SK-N-SH (cell line): ENCODE results near the gene TGOLN2. TPM values are rescaled to one million over a fixed set of nuclear protein-coding genes. Genes with fewer than 3 reads are reported as not detected.

Experiments
- CTCF ChIA-PET: fragments of 300-600, 350-600 bp; formaldehyde crosslinking; extraction: SDS; loops from one replicate; lab custom pipeline; 2021; lab: Yijun Ruan, JAX
- POLR2A ChIA-PET: fragments of 350-600 bp; sonication (Branson Sonifier 250); formaldehyde crosslinking; extraction: SDS; loops from one replicate; lab custom pipeline; 2020; ENCODE audit warnings: antibody characterized with exemption, inconsistent platforms; lab: Yijun Ruan, JAX
- DNase-seq: peaks from one replicate; pipeline ENCODE4 v3.0.0; 2012
- H2AFZ ChIP-seq: fragments of 200-600 bp; sonication (generic); 2 replicates; pipeline ENCODE4 v1.8.1; 2016; ENCODE audit warnings: antibody characterized with exemption, mild to moderate bottlenecking, low read depth
- H3F3A ChIP-seq: fragments of 200-600 bp; sonication (generic); replicated peaks from 2 replicates; pipeline ENCODE3; 2016; ENCODE audit warnings: antibody characterized with exemption, mild to moderate bottlenecking; ENCODE audit not compliant: insufficient read depth
- H3K27ac ChIP-seq, 2 experiments: fragments of 200-500 bp in 1 of 2; fragments of 200-600 bp in 1 of 2; sonication (Bioruptor generic) in 1 of 2; sonication (generic), shearing (Covaris generic) in 1 of 2; 2 replicates each; pipeline versions ENCODE4 v1.5.1 to v1.6.1; 2014 to 2016; ENCODE audit warnings: low read depth in 2 of 2, inconsistent platforms in 1 of 2, low read length in 1 of 2, mild to moderate bottlenecking in 1 of 2, mixed read lengths in 1 of 2
- H3K27me3 ChIP-seq: fragments of 200-600 bp; sonication (generic), shearing (Covaris generic); 2 replicates; pipeline ENCODE4 v1.6.1; 2016; ENCODE audit warnings: mixed run types; ENCODE audit not compliant: insufficient read depth
- H3K36me3 ChIP-seq, 2 experiments: fragments of 200-500 bp in 1 of 2; fragments of 200-600 bp in 1 of 2; sonication (Bioruptor generic) in 1 of 2; sonication (generic) in 1 of 2; replicated peaks in 1 of 2; 2 replicates each; pipeline versions ENCODE3 to v1.5.1; 2014 to 2016; ENCODE audit warnings: low read length in 1 of 2, mild to moderate bottlenecking in 1 of 2; ENCODE audit not compliant: insufficient read depth in 2 of 2, control insufficient read depth in 1 of 2
- H3K4me1 ChIP-seq, 2 experiments: fragments of 200-500 bp in 1 of 2; fragments of 200-600 bp in 1 of 2; sonication (Bioruptor generic) in 1 of 2; sonication (generic), shearing (Covaris generic) in 1 of 2; 2 replicates each; pipeline versions ENCODE4 v1.5.1 to v1.6.1; 2014 to 2016; ENCODE audit warnings: low read depth in 1 of 2, low read length in 1 of 2, mixed run types in 1 of 2; ENCODE audit not compliant: insufficient read depth in 2 of 2, control insufficient read depth in 1 of 2
- H3K4me2 ChIP-seq: fragments of 200-600 bp; sonication (generic), shearing (Covaris generic); 2 replicates; pipeline ENCODE4 v1.6.1; 2017; ENCODE audit warnings: mixed run types
- H3K4me3 ChIP-seq, 2 experiments: fragments of 200-500 bp in 1 of 2; fragments of 200-600 bp in 1 of 2; sonication (Bioruptor generic) in 1 of 2; sonication (generic), shearing (Covaris generic) in 1 of 2; 2 replicates each; pipeline versions ENCODE4 v1.5.1 to v1.8.1; 2014 to 2016; ENCODE audit warnings: low read depth in 2 of 2, inconsistent platforms in 1 of 2, low read length in 1 of 2, mild to moderate bottlenecking in 1 of 2, mixed read lengths in 1 of 2, moderate library complexity in 1 of 2
- H3K79me2 ChIP-seq: fragments of 200-600 bp; sonication (generic); 2 replicates; pipeline ENCODE4 v1.8.1; 2017; ENCODE audit warnings: mild to moderate bottlenecking; ENCODE audit not compliant: insufficient read depth
- H3K9ac ChIP-seq: fragments of 200-600 bp; sonication (generic); 2 replicates; pipeline ENCODE4 v1.6.1; 2017; ENCODE audit warnings: mixed run types
- H3K9me2 ChIP-seq: fragments of 200-600 bp; sonication (generic); 2 replicates; pipeline ENCODE4 v1.6.1; 2017; ENCODE audit warnings: mixed run types
- H3K9me3 ChIP-seq: fragments of 200-600 bp; sonication (generic); 2 replicates; pipeline ENCODE4 v1.6.1; 2017; ENCODE audit warnings: mixed run types, mild to moderate bottlenecking, moderate library complexity
- H4K20me1 ChIP-seq: fragments of 200-600 bp; sonication (generic); 2 replicates; pipeline ENCODE4 v1.6.1; 2017; ENCODE audit warnings: mild to moderate bottlenecking, mixed run types; ENCODE audit not compliant: insufficient read depth
- CHD2 ChIP-seq: fragments of 150-350 bp; IDR thresholded peaks from 2 replicates; pipeline ENCODE4 v1.6.1; 2018; ENCODE audit warnings: low read length; ENCODE audit not compliant: partially characterized antibody
- ELF1 ChIP-seq: IDR thresholded peaks from 2 replicates; pipeline ENCODE4 v1.4.0; 2012
- FOSL2 ChIP-seq: IDR thresholded peaks from 2 replicates; pipeline ENCODE4 v1.4.0; 2012; ENCODE audit warnings: low read depth, mild to moderate bottlenecking, moderate library complexity, borderline replicate concordance
- FOXJ3 ChIP-seq: sonication (generic); formaldehyde crosslinking; IDR thresholded peaks from 2 replicates; pipeline ENCODE4 v1.5.1; 2020; ENCODE audit warnings: mild to moderate bottlenecking, missing genetic modification reagents
- FOXM1 ChIP-seq: IDR thresholded peaks from 2 replicates; pipeline ENCODE4 v1.4.0; 2012; ENCODE audit warnings: low read depth, mild to moderate bottlenecking
- GABPA ChIP-seq: IDR thresholded peaks from 2 replicates; pipeline ENCODE4 v1.4.0; 2012; ENCODE audit warnings: low read depth, mild to moderate bottlenecking
- GATA2 ChIP-seq: sonication (generic); formaldehyde crosslinking; IDR thresholded peaks from 2 replicates; pipeline ENCODE4 v1.5.0; 2020; ENCODE audit warnings: mild to moderate bottlenecking, missing genetic modification reagents
- JUND ChIP-seq: IDR thresholded peaks from 2 replicates; pipeline ENCODE4 v1.4.0; 2012
- MAX ChIP-seq: IDR thresholded peaks from 2 replicates; pipeline ENCODE4 v1.4.0; 2012; ENCODE audit warnings: low read depth
- MEF2A ChIP-seq: IDR thresholded peaks from 2 replicates; pipeline ENCODE4 v1.4.0; 2012; ENCODE audit warnings: low read depth, borderline replicate concordance
- MXI1 ChIP-seq: IDR thresholded peaks from 2 replicates; pipeline ENCODE4 v1.6.1; 2012; ENCODE audit warnings: mild to moderate bottlenecking, low read depth, low read length, improper control_type of control experiment
- NRF1 ChIP-seq: IDR thresholded peaks from 2 replicates; pipeline ENCODE4 v1.6.1; 2012; ENCODE audit warnings: low read depth, mild to moderate bottlenecking, low read length
- POLR2AphosphoS5 ChIP-seq: IDR thresholded peaks from 2 replicates; pipeline ENCODE4 v1.6.1; 2012; ENCODE audit warnings: low read depth, low read length
- RAD21 ChIP-seq: IDR thresholded peaks from 2 replicates; pipeline ENCODE4 v1.6.1; 2012; ENCODE audit warnings: mild to moderate bottlenecking, low read length
- RCOR1 ChIP-seq: fragments of 150-350 bp; IDR thresholded peaks from 2 replicates; pipeline ENCODE4 v1.6.1; 2017; ENCODE audit warnings: antibody characterized with exemption, low read length
- REST ChIP-seq: IDR thresholded peaks from 2 replicates; pipeline ENCODE4 v1.6.1; 2012; ENCODE audit warnings: mild to moderate bottlenecking, low read depth, low read length, moderate library complexity
- RFX5 ChIP-seq: IDR thresholded peaks from 2 replicates; pipeline ENCODE4 v1.6.1; 2012; ENCODE audit warnings: mild to moderate bottlenecking, improper control_type of control experiment, low read length
- RXRA ChIP-seq: IDR thresholded peaks from 2 replicates; pipeline ENCODE4 v1.4.0; 2012; ENCODE audit warnings: low read depth, mild to moderate bottlenecking, borderline replicate concordance
- SIN3A ChIP-seq: IDR thresholded peaks from 2 replicates; pipeline ENCODE4 v1.6.1; 2012; ENCODE audit warnings: low read depth, mild to moderate bottlenecking, low read length, moderate library complexity, borderline replicate concordance
- TAF1 ChIP-seq: IDR thresholded peaks from 2 replicates; pipeline ENCODE4 v1.6.1; 2012; ENCODE audit warnings: low read depth, mild to moderate bottlenecking, low read length, moderate library complexity, borderline replicate concordance
- TCF12 ChIP-seq: IDR thresholded peaks from 2 replicates; pipeline ENCODE4 v1.4.0; 2012
- TEAD4 ChIP-seq: IDR thresholded peaks from 2 replicates; pipeline ENCODE4 v1.4.0; 2012; ENCODE audit warnings: mild to moderate bottlenecking, borderline replicate concordance; ENCODE audit not compliant: insufficient read depth
- YY1 ChIP-seq: IDR thresholded peaks from 2 replicates; pipeline ENCODE4 v1.4.0; 2012; ENCODE audit warnings: low read depth, mild to moderate bottlenecking
- ZBTB33 ChIP-seq: IDR thresholded peaks from 2 replicates; pipeline ENCODE4 v1.4.0; 2012; ENCODE audit warnings: low read depth, borderline replicate concordance
- WGBS: methylation state at CpG from one replicate; pipeline ENCODE4 v1.1.6; 2017; ENCODE audit warnings: low lambda C conversion rate; 5-methylcytosine and 5-hydroxymethylcytosine counted together
- polyA plus RNA-seq, 3 experiments: library from polyadenylated mRNA; depleted of rRNA; stranded (reverse); fragments of >200 nt; gene quantifications; 2 replicates each; pipeline ENCODE4 v1.2.3, GENCODE V29; 2012
- TF ChIP-seq, protein P1 (sequence below): IDR thresholded peaks from 2 replicates; pipeline ENCODE4; 2012
- TF ChIP-seq, protein P2 (sequence below): fragments of 150-350 bp; IDR thresholded peaks from 2 replicates; pipeline ENCODE4 v1.6.1; 2017; ENCODE audit warnings: antibody characterized with exemption, low read length, low read depth, borderline replicate concordance

TGOLN2 gene
- polyA plus RNA-seq, 1 of the 3 experiments (the other 2 are of a cell fraction), result 138 TPM

DNA sequence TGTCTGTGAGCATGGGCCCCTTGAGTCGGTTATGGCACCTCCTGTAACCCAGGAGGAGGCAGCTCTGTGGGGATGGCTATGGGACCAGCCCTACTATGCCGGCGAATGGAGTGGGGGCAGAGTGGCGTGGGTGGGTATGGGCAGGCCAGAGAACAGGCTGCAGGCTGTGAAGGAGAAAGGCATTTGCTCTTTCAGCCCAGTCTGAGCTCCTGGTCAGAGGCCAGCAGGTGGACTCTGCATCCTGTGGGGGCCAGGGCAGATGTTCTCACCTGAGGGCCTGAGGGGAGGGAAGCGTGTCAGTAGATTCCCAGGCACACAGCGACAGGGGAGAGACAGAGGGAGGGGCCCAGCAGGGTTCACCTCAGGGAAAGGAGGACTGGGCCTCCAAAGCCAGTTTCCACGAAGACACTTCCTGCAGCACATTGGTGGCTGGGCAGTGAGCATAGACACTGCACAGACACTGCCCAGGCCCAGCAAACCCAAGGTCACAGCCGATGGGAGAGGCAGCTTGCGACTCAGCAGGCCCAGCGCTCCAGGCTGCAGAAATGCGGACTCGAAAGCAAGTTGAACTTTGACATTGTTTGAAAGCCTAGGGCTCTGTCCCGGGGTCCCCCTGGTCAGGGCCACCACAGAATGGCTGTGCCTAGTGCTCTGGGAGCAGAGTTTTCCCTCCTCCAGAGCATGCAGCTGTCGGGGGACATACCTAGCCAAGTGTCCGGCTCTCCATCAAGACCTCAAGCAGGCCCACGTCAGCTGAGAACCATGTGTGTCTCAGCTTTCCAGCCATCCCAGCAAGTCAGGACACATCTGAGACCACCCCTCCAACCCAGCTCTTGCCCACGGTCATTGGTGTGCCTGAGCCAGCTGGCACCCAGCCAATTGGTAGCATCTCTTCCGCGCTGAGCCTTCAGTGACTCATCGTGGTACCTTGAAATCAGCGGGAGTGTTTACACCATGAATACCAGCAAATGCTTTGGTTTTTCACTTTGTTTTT is 53.8 kb downstream of the TGOLN2 start:
- peak overlapping the region; percentile 5; the same call in 1 of the 2 replicates for H3K4me2 ChIP-seq
- no peaks in the 10 kb centered on the region for H3K9me2 ChIP-seq
- ChIA-PET CTCF (interaction anchor here (0.7 to 3.5 kb wide), 8 partner anchors 8 to 207 kb away, joined by 3 to 25 read pairs (median 8); partner anchors contain the start of gene TCF7L1), POLR2A (no interaction called here)
- peaks cover 9% of the 10 kb centered on the region for H4K20me1 ChIP-seq
- no peak overlapping the region for H3K9ac ChIP-seq
- no peak overlapping the region; a peak in 1 of 4 replicates for H3K4me3 ChIP-seq
- peak; percentile 66 for DNase-seq
- 53% methylated on average over 10 of the region's 21 CpGs for WGBS
- H2AFZ ChIP-seq, result no peak overlapping the region
- H3K36me3 ChIP-seq, result no peaks in the 10 kb centered on the region
- H3K27me3 ChIP-seq, result no peaks in the 10 kb centered on the region
- H3K9me3 ChIP-seq, result no peaks in the 10 kb centered on the region
- H3F3A ChIP-seq, result peaks cover 9% of the 10 kb centered on the region
- no peak overlapping the region for H3K27ac ChIP-seq
- no peaks in the 10 kb centered on the region for H3K79me2 ChIP-seq
- peaks cover 21 to 39% of the 10 kb centered on the region in 2 experiments for H3K4me1 ChIP-seq
- no peak for TF ChIP-seq REST
- no peak for TF ChIP-seq FOXM1
- TF ChIP-seq YY1, result no peak
- TF ChIP-seq ELF1, result no peak
- TF ChIP-seq MEF2A, result no peak
- TF ChIP-seq FOSL2, result peak; percentile 89
- TF ChIP-seq NRF1, result no peak
- no peak for TF ChIP-seq RAD21
- TF ChIP-seq RCOR1, result 0 out of 2 replicates have a peak, but pooled peaks have one; percentile 21
- no peak for TF ChIP-seq RXRA
- TF ChIP-seq TAF1, result no peak
- TF ChIP-seq POLR2AphosphoS5, result peak; percentile 27; the same call in 1 of the 2 replicates
- TF ChIP-seq SIN3A, result no peak
- TF ChIP-seq JUND, result peak; percentile 71
- TF ChIP-seq MXI1, result no peak; the same call in 1 of the 2 replicates
- no peak for TF ChIP-seq ZBTB33
- TF ChIP-seq, protein P1, sequence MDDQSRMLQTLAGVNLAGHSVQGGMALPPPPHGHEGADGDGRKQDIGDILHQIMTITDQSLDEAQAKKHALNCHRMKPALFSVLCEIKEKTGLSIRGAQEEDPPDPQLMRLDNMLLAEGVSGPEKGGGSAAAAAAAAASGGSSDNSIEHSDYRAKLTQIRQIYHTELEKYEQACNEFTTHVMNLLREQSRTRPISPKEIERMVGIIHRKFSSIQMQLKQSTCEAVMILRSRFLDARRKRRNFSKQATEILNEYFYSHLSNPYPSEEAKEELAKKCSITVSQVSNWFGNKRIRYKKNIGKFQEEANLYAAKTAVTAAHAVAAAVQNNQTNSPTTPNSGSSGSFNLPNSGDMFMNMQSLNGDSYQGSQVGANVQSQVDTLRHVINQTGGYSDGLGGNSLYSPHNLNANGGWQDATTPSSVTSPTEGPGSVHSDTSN, result peak; percentile 7; the same call in 1 of the 2 replicates
- TF ChIP-seq TEAD4, result no peak
- TF ChIP-seq, protein P2, sequence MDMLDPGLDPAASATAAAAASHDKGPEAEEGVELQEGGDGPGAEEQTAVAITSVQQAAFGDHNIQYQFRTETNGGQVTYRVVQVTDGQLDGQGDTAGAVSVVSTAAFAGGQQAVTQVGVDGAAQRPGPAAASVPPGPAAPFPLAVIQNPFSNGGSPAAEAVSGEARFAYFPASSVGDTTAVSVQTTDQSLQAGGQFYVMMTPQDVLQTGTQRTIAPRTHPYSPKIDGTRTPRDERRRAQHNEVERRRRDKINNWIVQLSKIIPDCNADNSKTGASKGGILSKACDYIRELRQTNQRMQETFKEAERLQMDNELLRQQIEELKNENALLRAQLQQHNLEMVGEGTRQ, result no peak
- no peak for TF ChIP-seq FOXJ3 (CRISPR knock-in tag)
- TF ChIP-seq CHD2, result no peak
- no peak for TF ChIP-seq GATA2 (CRISPR knock-in tag)
- peak; percentile 47; the same call in 1 of the 2 replicates for TF ChIP-seq TCF12
- TF ChIP-seq MAX, result no peak
- TF ChIP-seq GABPA, result no peak
- TF ChIP-seq RFX5, result no peak
